CD1c-positive myeloid dendritic cell (primary cell): ENCODE data around the gene WIPF2.

Source experiments
- DNase-seq: peaks from one replicate; pipeline ENCODE4 v3.0.0-alpha.2; 2016; ENCODE audit errors: extremely low spot score

Gene WIPF2

DNA sequence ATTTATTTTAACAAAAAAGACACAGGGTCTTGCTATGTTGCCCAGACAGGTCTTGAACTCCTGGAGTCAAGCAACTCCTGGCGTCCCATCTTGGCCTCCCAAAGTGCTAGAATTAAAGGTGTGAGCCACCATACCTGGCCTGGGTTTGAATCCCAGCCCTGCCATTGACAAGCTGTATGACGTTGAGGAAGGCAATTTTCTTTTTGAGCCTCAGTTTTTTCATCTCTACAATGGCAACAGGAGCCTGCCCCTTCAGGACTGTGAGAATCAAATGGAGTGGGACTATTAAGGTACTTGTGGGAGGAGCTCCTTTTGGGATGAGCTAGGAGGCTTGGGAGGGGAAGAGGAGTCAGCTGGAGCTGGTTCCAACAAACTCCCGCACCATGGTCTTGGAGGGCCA is 96.1 kb downstream of the WIPF2 start:
- DNase-seq = no peak

DNA sequence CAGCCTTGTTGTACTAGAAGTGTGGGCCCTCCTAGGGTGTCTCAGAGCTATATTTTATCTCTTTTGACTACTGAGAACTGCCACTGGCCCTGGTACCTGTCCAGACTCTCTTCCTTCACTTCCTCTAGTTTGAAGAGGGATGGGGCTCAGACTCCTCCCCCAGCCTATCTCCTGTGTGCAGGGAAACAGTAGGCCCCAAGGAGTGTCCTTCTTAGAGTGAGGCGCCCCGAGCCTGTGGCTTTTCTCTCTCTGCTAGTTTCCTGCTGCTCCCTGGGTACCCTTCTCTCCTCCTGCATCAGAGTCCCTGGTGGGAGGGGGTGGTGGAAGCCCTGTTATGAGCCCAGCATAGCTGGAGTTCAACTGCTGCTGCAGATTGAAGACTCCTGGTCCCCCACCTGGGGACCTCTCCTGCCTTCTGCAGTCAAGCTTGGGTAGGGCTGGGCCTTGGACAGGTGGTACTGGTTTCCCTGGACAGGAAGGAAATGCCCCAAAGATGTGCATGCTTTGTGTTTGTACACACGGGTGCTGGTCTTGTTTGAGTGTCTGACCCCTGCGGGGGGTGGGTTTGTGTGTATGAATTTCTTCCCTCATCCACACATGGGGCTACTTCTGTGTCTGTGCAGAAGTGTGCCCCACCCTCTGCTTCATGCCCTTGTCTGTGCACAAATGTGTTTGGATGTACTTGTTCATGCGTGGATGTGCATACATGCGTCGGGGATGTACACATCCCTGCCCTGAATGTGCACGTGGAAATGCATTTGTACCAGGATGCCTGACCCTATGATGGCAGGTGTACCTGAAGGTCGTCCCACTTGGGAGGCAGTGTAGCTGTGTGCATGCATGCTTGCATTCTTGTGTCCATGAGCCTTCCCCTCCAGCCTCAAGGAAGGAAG is 96.8 kb downstream of the WIPF2 start:
- no peak for DNase-seq

DNA sequence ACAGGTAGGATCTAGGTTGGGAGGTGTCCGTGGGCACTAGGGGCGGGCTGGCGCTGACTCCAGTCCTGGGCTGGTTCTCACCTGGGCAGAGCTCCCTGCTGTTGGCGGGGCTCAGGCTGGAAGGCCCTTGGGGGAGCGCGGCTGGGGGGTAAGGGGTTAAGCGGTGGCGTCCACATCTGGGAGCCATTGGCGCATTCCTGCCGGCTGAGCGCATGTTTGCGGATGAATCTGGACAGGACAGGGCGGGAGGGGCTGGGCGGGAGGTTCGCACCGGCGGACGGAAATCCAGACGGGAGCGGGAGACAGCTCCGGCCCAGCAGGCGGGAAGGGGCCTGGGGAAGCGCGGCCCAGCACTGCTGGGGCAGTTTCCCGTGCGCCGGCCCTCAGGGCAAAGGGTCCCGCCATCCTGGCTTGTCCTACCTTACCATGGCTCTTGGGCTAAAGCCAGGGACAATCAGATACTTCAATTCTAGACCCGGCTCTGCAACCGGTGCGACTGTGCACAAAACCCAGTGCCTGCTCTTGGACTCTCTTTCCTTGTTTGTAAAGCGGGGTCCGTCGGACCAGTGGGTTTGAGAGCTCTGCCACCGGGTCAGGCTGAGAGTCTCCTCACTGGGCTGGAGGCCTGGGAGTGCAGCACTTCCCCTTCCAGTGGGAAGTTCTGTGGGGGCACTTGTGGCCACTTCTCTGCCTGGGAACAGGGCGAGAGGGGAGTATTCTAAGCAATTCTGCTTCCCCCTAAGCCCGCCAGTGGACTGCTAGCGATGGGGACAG is 97.7 kb downstream of the WIPF2 start:
- peak; percentile 77 for DNase-seq

DNA sequence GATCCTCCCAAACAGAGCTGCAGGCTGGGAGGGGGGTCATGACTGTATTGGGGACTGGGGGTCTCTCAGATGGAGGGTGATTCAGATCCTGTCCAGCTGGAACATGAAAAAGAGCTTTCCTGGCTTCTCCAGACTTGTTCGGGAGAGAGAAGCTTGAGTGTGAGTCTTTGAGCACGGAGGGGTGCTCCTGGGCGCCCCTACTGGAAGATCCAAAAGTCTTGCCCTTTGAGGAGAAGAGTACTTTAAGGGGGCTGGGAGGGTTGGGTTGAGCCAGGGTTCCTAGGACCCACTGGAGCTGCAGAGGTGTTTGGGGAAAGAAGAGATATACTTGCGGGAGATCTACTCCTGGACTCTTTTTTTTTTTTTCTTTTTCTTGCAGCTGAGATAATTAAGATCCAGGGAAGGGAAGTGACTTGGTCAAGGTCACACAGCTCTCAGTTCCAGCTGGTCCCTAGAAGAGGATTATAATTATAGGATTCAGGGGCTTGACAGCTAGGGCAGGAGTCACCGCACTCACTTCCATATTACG is 98.3 kb downstream of the WIPF2 start:
- DNase-seq = peak; percentile 56

DNA sequence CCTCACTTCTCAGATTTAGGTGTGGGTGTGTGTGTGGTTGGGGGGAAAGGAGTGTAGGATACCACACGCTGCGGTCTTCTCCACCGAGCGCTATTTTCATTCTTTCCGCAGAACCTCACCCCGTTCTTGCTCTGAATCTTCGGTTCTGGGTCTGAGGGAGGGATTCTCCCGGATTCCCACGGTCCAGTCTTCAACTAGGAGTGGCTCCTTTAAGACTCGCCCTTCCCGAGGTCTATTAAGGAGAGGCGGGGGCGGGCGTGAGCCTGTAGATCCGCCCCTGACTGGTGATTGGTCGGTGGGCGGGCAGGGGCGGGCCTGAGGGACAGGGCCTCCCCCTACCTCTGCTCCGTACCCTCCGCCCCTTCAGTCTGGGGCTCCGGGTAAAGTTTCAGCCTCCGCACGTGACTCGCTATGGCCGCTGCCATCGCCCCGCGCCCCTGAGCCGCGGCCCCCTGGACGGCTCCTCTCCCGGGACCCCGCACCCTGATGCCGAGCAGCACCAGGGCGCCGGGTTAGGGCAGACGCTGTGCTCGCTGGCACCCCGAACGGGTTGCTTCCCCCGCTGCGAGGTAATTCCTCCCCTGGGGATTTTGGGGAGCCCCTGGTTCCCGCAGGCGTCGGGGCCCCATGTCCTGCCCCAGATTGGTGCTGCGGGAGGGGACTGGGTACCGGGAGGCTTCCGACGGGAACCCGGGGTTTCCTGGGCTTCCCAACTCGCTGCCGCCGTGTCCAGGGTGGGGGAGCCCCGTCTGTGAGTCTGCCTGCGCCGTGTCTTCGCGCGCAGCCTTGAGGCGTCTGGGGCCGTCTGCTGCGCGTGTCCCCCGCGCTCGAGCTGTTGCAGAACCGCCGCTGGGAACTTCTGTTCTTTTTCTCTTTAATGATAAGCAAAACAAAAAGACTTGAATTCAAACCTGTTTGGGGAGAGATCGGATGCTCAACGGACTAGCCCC is 99.1 kb downstream of the WIPF2 start:
- DNase-seq = peak; percentile 96

DNA sequence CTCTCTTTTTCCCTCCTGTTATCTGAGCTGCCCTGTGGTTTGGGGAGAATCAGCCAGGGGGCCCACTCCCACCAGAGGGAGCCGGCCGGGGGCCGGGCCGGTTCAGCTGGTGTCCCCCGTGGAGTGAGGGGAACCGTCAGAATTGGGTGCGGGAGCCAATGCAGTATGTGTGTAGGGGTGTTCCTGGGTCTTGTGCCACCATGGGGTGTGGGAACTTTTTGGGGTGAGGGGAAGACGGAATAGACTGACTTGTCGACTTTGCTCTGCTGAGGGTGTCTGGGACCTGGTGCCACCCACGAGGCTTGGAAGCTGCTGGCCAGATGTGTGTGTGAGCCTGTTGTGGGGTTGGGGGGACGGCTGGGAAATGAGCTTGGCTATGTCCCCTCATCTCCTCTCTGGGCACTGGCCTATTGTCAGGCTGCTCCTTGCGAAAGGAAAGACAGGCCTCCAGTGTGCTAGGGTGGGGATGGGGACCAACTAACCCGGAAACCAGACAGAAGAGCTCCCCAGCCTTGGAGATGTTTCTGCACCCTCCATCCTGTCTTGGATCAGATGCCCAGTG is 99.8 kb downstream of the WIPF2 start:
- DNase-seq = no peak

DNA sequence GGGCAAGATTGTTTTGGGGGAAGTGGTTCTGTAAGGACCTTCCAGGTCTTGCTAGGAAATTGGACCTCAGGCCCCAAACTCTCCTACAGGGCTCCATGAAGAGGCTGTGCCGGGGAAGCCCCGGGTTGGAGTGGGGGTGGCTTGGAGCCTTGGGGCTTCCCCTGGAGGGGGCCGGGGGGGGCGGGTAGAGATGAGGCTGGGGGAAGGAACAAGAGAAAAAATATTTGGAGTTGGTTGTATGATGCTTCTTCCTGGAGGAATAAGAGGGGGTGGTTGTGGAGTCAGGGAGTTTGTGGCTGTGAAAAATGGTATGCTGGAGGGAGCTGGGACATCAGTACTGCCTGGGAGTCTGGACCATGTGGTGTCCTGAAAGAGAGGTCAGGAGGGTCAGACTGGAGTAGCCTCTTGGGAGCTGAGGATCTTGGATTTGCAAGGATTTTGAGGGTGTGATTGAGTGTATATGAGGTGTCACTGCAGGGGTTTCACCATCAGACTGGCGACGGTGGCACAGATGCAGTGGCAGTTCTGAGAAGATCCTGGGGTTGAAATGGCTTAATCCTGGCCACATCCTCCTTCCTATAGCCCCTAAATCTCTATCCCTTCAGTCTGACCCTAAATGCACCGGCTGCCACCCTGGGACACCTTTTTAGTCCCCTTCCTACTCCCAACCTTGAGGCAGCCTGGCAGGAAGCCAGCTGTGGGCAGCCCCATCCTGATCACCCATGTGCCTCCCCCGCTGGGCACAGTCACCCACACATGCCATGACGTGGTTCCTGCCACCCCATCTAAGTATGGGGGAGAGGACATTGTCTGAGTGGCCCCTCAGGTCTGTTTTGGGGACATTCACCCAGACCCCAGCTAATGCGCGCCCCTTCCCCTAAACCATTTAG is 100.8 kb downstream of the WIPF2 start:
- peak; percentile 67 for DNase-seq

DNA sequence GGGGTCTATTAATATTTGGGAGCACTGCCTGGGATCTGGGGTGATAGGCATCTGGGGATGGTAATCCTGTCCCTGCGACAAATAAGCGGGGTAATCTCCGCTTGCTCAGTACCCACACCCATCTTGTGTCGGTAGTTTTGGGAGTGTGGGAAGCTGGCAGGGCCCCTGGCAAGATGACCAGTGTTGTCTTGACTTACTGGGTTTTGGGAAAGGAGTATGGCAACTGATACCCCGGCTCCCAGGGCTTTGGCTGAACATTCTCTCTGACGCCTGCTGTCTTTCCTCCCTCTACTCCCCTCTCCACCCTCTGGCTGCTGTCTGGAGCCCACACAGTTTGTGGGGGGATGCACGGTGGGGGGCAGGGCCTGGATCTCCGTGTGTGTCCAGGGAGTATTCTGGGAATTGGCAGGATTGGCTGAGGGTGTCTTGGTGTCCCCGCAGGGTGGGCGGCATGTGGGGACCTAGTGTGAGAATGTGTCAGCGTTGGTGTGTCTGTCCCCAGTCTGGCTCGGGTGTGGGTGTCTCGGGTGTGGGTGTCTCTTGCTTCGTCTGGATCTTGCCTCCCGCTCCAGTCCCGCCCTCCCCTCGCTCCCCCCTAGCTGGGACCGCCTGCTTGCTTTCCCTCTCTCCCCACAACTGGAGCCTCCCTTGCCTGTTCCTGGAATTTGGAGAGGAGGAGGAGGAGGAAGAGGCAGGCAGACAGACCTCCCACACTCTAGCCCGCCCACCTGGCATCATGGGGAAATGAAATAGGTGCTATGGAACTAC is 101.8 kb downstream of the WIPF2 start:
- peak; percentile 59 for DNase-seq

DNA sequence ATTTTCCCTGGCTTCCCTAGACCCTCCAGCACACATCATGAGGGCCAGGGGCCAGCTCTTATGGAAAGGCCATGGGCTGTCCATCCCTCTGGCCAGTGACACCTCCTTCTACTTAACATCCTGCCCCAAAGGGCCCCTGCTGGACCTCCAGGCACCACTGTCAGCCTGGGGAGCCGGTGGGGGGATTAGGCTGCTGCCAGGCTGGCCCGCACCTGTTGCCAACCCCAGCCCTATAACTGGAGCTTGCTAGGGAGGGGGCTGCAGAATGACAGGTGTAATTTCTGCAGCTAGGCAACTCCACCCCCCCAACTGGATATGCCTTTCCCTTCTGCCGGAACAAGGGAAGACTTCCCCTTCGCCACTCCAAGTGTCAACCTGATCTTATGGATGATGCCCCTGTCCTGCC is 102.4 kb downstream of the WIPF2 start:
- DNase-seq = no peak

DNA sequence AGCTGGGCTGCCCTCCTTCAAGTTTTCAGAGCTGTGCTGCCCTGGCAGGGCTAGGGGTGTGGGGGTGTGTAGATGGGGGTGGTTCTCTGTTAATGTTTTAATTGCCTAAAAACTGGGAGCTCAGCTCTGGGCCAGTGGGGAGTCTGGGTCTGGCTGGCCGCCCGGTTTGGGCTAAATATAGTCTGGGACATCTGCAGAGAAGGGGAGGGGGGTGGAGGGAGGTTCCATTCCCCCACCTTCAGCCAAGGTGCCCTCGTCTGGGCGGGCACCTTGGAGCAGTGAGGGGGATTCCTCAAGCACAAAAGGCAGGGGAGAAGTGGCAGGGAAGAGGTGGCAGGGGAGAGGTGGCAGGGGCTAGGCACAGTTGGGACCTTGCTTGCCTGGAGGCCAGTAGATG is 102.9 kb downstream of the WIPF2 start:
- no peak for DNase-seq

DNA sequence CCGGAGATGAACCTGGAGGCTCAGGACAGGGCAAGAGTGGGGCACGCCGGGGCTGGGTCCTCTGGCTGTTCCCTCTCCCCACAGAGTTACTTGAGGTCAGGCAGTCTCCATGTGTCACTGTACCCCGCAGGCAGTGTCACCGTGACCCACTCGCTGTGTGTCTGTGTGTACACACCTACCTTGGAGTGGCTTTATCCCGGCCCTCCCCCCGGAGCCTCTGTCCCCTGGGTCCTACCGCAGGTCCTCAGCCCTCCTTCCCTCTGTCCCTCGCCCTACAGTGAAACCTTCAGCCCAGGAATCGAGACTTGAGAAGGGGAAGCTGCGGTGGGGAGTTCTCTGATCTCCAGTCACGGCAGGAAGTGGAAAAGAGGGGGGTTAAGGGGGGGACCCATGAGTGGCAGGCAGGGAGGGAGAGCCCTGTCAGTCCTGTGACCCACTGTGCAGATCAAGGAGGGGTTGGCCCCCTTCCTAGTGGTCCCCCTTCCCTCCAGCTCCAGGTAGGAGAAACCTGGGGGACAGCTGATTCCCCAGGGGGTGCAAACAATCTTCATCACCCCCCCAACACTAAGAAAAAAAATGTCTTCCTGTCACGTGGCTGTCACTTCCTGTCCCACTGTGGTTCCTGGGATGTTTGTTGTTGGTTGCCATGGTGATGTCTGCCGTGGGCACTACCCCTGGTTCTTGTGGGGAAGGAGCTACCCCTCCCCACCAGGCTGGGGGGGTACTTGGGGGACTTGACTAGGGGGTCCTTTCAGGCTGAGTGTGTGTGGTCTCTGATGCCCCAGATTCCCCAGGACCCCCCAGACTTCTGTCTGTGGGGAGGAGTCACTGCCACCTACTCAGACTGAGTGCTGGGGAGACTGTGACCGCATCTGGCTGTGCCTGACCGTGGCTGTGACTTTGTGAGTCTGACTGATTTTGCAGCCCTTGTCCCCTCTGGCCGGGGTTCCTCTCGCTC is 103.5 kb downstream of the WIPF2 start:
- peak; percentile 97 for DNase-seq

DNA sequence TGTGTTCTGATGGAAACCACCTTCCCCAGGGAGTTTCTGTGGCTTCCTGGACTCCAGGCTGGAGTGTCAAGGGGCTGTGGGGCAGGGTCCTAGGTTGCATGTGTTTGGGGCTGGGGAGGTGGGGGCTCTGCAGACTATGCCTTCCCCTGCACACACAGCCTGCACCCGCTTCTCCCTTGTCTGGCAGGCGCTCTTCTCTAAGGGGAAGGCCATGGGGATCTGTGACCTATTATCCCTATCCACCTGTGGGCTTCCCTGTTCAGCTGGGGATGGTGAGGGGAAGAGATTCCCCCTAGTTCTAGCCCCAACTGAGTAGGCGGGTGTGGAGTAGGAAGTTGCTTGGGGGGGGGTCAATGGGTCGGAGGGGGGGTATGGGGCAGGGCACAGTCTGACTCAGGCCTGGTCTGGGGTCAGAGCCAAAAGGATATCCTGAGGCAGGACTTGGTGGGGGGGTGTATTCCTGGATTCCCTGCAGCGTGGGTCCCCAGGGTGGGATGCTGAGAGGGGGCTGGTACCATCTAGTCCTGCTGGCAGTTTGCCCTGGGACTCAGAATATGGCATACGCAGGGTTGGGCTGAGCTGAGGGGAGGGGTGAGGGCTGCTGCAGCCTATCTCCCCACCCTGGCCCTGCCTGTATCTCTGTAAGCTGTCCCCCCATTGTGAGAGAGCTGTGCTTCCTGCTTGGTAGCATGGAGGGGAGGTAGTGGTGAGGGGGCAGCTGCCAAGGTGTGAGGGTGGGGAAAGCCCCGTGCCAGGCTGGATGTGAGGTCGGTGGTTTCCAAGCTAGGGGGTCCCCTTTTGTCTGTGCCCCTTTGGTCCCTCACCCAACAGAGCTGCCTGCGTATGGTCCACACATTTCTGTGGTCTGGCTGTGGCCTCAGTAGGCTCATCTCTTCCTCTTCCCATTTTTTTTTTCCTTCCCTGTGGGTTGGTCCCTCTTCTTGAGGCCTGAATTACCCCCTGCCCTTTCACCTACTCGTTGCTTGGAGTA is 104.6 kb downstream of the WIPF2 start:
- DNase-seq = peak; percentile 71

DNA sequence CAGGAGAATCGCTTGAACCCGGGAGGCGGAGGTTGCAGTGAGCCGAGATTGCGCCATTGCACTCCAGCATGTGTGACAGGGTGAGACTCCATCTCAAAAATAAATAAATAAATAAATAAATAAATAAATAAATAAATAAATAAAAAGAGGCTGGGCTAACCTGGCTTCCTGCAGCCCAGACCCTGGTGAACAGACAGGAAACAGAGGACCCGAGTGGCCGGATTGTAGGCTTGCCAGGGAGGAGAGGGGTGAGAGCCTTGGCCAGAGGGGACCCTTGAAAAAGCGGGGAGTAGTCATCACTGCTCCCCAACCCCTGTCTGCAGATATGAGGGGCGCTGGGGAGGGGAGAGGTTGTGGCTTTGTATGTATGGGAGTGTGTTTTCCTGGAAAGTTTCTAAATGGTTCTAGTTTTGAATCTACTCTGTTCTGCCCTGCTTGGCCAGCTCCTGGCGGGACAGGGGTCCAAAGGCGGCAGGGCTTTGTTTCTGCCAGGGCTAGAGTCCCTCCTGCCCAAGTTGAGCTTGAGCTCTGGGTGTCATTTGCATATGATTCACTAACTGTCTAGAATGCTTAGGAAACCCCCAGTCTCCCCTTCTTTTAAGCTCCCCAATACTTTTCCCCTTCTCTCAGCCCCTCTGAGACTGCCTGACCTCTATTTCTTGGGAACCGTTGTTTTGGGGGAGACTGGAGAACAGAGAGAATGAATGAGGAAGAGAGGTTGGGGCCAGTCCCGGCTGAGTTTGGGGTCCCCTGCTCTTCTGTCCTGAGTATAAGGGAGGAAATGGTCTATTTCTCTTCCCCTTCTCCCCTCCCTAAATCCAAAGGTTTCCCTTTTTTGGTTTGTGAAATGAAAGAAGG is 106.3 kb downstream of the WIPF2 start:
- peak; percentile 45 for DNase-seq

DNA sequence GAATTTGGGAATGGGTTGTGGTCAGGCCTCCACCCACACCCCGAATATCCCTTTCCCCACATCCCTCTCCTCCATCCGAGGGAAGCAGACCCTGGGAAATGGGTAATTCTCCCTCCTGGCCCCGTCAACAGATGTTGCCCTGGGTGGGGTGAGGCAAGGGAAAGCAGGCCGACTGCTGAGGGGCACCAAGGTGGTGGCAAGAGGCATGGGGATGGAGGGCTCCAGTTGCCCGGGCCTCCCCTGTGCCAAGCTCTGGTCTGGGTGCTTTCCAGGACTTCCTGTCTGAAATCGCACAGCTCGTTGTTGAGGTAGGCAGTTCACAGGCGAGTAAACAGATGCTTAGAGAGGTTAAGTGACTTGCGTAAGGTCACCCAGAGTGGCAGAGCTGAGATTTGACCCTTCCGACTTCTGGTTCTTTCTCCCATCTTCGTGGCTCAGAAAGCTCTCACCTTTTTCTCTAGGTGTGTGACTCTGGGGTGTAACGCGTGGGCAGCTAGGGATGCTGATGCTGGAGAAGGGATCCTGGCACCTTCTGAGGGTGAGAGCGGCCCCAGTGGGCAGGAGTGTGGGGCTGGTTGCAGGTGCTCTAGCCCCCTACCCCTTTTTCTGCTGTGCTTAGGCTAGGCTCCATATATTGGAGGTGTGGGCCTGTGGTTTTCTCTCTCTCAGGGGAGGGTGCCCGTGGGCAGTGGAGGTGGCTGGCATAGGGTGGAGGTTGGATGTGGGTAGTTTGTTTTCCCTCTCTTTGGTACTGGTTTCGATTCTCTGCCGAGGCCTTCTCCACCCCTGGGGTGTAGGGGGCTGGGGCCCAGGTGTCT is 107.1 kb downstream of the WIPF2 start:
- DNase-seq = peak; percentile 49

DNA sequence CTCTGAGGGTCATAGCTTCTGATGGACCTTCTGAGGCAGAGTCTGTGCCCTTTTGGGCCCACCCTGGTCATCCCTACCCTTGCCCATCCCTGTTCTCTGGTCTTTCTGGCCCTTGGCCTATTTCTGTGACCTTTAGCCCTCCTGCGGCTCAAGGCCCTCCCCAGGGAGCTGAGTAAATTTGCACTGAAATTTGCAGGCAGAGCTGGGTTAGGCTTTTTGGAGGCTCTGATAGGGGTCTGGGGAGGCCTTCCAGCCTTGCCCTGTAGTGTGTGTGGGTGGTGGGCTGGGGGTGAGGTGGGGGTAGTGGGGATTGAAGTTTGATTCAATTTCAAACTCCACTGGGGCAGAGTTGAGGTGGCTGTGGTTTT is 107.7 kb downstream of the WIPF2 start:
- DNase-seq = no peak
